HG03469 (cell line): Measurements from ENCODE around the gene KCNIP1.

Experiments
- ATAC-seq: cut with Tn5 transposase; IDR thresholded peaks from one replicate; pipeline ENCODE4 v1.9.1; 2021; ENCODE audit warnings: mild to moderate bottlenecking, moderate library complexity, moderate number of reproducible peaks; ENCODE audit not compliant: unreplicated experiment

The KCNIP1 gene

DNA sequence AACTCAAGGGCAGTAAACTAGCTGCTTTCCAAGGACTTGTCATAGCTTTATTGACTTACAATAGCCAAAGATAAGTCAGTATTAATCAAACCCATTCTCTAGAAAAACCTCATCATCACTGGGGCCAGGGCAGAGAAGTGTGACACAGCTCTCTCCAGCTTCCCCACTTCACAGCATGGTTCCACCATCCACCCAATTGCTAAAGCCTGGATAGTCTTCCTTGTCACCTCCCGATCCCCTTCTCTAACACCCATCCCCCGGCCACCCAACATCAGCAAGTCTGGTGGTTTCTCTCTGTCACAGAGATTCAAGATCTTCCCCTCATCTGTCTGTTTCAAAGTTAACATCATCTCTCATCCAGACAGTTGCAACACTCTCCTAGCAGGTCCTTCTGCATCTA lies 191.1 kb downstream of the KCNIP1 start:
- no peak for ATAC-seq

DNA sequence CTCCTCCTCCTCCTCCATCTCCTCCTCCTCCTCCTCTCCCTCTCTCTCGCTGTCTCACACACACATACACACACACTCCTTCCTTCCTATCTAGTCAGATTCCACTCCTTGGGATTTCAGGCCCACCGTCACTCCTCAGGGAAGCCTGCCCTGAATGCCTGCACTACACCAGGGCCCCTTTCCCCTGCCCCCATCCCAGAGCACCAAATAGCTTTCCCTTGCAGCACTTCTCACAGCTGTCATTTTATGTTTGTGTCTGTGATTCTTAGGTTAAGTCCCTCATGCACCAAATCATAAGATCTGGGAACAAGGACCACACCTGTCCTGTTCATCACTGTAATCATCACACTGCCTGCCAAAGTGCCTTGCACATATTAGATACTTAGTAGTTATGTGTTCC lies 193.2 kb downstream of the KCNIP1 start:
- no peak for ATAC-seq

DNA sequence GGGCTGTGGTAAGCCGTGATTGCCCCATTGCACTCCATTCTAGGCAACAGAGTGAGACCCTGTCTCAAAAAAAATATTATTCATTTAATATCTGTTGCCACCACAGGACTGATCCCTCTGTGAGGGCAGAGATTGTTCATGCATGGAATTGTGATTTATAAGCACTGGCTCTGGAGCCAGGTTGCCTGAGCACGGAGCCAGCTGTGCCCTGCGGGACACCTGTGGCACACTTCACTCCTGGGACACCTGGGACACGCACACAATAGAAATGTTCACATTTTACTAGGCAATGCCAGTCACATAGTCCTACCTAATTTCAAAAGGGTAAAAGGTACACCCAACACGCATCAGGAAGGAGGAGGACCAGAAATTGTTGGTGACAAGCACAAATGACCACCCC lies 196.7 kb downstream of the KCNIP1 start:
- no peak for ATAC-seq

DNA sequence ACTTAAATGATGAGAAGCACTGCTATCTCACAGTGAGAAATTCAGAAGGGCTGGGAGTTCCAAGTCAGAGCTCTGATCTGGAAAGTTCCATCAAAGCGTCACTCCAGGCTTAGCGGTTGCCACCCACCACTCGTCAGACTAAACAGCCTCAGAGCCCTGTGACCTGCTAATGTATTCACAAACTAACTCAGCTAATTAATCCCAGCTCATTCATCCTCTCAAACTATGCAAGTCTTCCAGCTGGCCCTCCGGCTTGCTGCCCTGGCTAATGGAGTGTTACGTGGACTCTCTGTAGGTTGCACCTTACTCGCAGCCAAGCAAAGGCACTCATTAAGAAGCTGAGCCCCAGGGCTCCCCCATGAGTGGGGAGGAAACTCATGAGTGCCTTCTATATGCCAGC lies 197.5 kb downstream of the KCNIP1 start:
- ATAC-seq = no peak

DNA sequence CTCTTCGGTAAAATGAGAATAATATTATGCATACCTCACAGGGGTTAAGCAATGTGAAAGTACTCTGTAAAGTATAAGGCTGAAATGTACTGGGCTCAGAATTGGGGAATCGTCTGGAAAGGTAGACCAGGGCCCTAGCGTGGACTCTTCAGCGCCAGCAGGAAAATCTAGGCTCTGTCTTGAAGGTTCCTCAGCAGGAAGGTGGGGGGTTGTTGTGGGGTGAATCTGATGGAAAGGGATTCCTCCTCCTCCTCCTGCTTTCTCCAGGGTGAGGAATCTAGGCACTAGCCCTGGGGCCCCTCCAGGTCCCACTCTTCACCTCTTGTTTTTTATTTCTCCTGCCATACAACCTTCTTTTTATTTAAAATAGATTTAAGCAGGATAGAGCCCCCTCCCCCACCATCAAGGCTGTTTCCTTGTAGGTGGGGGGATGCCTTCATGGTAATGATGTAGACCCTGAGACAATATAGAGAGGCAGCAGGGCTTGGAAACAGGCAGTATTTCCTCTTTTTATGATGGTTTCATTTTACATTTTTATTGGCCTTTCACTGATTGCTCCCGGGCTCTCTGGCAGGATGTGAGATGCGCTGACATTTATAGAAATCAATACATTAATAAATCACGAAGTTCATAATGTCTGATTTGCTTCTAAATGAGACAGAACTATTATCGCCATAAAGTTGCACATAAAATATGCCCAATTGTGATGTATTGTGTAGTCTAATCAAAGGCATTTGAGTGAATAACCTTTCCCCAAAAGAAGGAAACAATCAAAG lies 200.8 kb downstream of the KCNIP1 start:
- no peak for ATAC-seq

DNA sequence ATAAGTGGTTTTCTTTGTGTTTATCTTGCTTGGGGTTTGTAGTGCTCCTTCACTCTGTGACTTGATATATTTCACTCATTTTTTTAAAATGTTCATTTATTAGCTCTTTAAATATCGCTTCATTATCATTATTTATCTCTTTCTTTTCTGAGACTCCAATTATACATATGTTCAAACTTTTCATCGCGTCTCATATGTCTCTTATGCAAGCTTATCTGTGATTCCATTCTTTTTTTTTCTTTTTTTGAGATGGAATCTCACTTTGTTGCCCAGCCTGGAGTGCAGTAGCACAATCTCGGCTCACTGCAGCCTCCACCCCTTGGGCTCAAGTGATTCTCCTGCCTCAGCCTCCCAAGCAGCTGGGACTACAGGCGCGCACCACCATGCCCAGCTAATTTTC lies 205.8 kb downstream of the KCNIP1 start:
- ATAC-seq = no peak

DNA sequence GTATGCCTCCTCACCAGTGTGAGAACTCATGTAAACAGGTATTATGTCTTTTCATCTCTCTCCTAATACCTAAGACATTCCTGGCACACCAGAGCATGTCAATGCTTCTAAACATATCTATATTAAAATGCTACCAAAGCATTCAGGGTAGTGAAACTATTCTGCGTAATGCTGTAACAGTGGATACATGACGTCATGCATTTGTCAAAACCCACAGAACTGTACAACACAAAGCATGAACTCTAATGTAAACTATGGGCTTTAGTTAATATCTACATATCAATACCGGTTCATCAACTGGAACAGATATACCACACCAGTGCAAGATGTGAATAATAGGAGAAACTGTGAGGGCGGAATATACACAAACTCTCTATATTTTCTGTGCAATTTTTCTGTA lies 207.5 kb downstream of the KCNIP1 start:
- ATAC-seq = no peak

DNA sequence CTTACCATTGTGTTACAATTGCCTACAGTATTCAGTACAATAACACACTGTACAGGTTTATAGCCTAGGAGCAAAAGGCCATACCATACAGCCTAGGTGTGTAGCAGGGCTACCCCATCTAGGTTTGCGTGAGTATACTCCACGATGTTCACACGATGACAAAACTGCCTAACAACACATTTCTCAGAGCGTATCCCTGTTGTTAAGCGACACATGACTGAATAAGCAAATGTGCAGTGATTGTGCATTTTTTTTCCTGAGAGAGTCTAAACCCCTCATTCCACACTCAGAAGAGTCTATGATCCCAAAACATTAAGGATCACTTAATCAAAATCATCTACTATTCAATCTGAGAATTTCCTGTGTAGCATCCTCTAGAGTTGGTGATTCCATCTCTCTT lies 211.3 kb downstream of the KCNIP1 start:
- no peak for ATAC-seq

DNA sequence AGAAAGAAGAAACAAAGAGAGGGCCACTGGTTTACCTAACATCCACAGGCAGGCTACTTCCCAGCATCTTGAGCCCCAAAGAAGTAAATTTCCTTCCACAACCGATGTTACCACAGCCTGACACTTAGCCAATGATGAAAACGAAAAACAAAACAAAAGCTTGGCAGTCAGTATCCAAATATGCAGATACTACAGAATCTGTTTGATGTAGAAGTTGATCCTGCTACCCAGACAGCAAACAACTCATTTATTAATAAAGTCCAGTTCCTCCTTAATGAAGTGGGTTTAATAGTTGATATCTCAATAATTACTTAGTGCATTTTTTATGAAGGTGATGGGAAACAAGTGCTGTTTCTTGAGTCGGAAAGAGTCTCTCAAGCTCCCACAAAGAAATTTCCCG lies 212.6 kb downstream of the KCNIP1 start:
- no peak for ATAC-seq

DNA sequence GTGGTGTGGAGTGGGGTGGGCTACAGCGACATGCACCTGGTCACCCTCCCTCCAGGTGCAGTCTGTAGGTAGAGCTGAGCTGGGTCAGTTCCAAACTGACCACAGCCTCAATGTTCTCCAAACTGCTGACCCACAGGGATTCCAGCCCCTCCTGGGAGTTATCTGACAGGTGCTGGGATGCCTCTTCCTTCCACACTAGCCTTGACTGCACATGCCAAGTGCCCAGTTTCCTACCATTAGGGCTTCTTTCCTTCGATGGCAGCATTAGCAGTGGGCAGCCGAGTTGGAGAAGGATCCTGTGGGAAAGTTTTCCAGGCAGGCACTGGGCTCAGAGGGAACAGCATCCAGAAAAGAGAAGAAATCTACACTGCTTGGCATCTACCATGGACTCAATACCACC lies 215.7 kb downstream of the KCNIP1 start:
- ATAC-seq = no peak

DNA sequence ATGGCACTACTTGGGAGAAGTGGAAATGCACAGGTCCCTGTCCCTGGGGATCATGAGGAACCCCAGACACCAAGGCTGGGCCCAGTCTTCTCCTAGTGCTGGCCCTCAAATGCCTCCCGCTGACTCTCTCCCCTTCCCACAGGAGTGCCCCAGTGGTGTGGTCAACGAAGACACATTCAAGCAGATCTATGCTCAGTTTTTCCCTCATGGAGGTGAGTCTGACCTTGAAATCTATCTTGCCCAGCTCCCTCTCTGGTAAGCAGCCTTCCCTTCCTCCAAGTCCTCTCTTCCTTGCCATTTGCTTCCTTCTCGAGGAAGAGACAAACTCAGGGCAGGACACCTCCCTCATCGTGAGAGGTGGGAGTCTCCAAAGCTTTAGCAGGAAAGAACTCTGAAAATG lies 216.4 kb downstream of the KCNIP1 start:
- no peak for ATAC-seq

DNA sequence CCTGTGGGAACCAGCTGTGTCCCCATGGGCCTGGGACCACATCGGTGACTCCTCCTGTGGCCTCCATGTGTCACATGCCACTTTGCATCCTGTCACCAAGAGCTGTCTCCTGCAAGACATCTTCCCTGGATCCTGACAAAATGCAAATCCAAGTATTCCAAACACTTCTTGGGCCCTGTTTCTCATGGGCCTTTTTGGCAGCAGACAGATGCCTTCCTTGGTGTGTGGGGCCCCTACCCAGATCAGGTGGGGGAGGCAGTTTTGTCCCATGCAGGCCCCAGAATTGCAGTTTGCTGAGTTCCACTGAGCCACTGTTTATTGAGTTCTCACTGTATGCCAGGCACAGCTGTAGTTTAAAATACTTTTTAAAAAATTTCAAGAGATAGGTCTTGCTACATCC lies 217.2 kb downstream of the KCNIP1 start:
- ATAC-seq = no peak

DNA sequence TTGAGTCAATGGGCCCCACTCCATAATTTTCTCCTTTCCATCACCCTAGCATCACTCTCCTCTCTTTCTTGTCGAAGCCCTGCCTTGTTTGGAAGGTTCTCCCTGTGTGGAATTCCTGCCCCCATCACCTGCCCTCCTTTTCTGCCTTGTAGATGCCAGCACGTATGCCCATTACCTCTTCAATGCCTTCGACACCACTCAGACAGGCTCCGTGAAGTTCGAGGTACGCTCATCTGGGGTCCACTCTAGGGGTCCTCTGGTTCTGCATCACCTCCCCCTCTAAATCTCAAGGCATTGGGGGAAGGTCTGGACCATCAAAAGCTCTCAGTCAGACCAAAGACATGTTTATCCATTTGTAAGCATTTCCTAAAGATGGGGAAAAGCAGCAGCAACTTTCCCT lies 217.9 kb downstream of the KCNIP1 start:
- ATAC-seq = no peak

DNA sequence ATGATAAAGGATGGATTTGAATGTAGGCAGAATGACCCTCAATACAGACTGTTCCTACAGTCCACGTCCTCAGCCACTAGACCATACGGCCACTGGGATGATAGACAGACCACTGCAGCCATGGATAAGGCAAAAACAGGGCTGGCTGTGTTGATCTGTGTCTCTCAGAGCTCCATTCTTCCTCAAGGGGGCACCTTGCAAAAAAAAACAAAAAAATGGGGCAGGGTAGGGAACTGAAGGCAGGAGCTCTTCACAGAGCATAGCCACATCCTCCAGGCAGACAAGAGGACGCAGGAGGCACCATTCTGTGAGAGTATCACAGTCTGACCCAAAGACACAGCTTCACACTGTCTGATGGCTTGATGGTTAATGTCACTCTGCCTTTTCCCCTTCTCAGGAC lies 218.5 kb downstream of the KCNIP1 start:
- ATAC-seq = no peak

DNA sequence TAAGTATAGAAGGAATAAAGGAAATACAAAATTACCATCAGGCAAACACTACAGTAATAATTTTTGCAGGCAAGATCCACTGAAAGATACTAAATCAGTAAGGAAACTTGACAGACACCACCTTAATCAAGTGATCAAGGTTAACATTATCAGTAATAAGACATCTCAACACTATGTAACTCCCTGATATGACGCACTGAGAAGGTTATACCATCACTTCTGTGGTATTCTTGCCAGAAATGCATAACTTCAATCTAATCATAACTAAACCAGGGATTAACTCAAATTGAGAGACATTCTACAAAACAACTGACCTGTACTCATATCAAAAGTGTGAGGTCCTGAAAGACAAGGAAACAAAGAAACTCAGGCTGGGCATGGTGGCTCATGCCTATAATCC lies 227.2 kb downstream of the KCNIP1 start:
- no peak for ATAC-seq

DNA sequence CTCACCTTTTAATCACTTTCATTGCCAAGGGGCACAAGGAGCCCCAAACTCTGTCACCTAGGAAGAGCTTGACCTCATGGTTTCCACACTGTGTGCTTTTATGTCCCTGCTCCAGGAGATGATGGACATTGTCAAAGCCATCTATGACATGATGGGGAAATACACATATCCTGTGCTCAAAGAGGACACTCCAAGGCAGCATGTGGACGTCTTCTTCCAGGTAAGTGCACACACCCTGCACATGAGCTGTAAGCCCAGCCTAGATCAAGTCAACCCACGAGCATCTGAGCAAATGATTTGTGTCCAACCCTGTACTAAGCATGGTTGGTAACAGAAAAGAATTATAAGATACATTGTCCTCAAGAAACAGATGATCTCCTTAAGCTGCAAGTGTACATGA lies 228.9 kb downstream of the KCNIP1 start:
- no peak for ATAC-seq

DNA sequence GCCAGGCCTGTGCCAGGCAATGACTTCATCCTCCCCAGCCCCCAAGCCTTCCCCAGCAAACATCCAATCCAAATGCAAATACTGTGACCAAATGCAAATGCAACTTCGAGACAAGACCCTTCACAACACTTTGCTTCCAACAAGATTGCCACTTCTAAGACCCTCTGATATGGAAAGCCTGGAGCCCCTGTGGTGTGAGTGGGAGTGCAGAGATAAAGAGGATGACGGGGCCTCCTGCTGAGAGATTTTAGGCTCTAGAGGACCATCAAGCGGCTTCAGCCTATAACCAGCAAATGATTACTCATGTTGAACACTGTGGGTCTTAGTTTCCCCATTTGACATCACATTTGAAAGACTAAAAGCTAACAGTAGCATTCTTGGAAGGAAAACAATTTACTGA lies 233.1 kb downstream of the KCNIP1 start:
- ATAC-seq = no peak

DNA sequence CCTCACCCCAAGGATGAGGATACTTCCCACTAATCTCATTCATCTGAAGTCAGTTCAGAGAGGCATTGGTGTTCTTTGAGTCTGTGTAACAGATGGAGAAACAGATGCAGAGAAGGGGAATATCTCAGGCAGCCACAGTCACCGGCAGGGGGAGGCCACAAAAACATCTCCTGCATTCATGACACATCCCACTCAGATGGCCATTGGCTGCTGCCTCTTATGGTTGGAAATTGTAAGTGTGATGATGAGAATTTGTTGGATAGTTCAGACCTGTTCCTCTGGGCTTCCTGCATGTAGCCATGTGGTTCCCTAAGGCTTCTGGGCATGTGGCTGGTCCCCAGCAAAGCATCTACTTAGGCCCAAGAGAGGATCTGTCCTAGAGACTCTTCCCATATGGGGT lies 233.8 kb downstream of the KCNIP1 start:
- no peak for ATAC-seq

DNA sequence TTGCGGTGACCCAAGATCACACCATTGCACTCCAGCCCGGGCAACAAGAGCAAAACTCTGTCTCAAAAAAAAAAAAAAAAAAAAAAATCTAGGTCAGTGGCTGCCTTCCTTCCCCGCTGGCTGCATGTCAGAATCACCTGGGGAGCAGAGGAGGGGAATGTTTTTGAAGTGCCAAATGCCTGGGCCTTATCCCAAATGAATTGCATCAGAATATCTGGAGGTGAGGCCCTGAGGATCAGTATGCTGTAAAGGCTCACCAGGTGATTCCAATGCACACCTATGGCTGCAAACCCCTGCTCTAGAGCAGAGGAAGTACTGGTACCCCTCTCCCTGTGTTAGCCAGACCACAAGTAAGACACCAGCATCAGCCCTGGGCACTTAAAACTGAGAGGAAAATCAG lies 235.0 kb downstream of the KCNIP1 start:
- no peak for ATAC-seq

DNA sequence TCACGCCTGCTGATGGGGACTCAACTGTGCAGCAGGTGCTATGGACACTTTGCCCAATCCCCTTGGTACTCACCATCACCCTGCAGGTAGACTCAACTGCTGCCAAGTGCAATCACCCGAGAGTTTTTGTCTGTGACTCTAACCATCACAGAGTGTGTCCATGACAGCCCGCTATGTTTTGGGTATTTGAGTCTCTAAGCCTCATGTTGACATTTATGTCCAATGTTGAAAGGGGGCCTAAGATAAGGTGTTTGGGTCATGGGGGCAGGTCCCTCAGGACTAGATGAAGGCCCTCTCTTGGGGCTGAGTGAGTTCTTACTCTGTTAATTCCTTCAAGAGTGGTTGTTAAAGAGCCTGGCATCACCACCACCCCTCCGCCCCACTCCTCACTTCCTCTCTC lies 235.6 kb downstream of the KCNIP1 start:
- no peak for ATAC-seq

DNA sequence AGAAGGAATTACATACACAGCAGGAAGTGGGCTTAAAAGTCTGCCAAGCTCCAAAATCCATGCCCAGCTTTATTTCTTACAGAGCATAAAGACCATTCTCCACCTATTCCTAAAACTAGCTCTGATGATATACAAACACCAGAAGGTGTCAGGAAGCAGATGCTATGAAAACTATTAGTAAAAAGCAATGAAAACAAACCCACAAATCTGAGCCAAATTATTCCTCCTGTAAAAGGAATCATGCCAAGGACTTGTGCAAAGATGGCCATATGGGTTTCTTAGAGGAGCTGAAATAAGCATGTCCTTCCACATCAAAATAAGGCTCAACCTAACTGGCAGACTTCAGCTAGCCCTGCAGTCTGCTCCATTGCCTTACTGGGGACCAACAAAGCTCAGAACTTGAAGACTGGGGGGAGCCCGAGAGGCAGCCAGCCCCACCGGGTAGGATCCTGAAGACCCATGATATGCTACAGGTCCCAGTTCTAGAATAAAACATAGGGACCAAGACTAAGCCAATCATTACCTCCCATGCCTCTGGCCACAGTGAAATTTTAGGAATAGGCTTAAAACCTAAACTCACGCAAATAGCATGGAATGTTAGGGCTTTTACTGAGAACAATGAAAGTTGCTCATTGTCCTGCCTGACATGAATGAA lies 236.9 kb downstream of the KCNIP1 start:
- ATAC-seq = no peak

DNA sequence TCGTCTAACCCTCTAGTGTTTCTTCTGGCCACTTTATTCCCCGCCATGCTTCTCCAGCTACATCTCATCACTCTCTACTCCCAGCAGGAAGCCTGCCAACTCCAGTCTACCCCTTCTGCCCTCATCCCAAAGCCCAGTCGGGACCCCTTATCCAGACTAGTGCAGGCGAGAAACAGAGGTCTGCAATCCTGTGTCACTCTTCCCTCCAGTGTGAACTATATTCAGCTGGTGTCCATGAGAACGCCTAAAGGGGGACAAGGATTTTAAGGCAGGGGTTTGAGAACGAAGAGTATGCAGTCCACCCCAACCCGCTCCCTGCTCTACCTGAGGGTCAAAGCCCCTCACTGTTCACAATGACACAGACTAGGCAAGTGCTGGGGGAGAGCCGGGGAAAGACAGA lies 238.0 kb downstream of the KCNIP1 start:
- ATAC-seq = no peak

DNA sequence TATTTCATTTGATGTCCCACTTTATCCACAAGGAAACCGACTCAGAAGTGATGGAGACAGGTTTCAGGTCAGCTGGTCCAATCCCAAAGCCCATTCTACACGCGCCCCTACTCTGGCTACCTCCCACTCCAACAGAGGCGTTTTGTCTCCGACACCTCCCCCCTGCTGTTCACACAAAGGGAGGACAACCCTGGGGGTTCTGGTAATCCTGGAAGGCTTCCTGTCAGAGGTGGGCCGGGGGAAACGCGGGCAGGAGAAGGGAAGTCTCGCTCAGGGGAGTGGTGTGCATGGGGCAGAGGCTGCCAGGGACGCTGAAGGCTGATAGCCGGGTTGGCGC lies 240.0 kb downstream of the KCNIP1 start:
- no peak for ATAC-seq
